Measurements from ENCODE around the gene ASPM. TPM values are rescaled to one million over a fixed set of nuclear protein-coding genes. Genes with fewer than 3 reads are reported as not detected.

ASPM gene
- total and polyA plus RNA-seq, 2 of the 4 experiments (the other 2 are of a cell fraction): 7.1 to 27.8 TPM

- POLR2A ChIA-PET (ENCODE audit: unreplicated experiment): no interaction called here
- H3K36me3 ChIP-seq (ENCODE audit: control insufficient read depth, insufficient read depth, low read length): no peaks in the 10 kb centered on the region
Measured at GRCh38 chr1:197099444-197099843, 47.0 kb downstream of the ASPM start.

More at GRCh38 chr1:197099444-197099843, 47.0 kb downstream of the ASPM start:
- no peaks in the 10 kb centered on the region for H3K9me1 ChIP-seq (ENCODE audit: insufficient read depth, low read length)
- no peak overlapping the region for H3K9ac ChIP-seq (ENCODE audit: low read depth, low read length)
- no peak overlapping the region for H4K8ac ChIP-seq (ENCODE audit: low read depth in 2 of 2, low read length in 2 of 2)
- no peak overlapping the region for H3K27ac ChIP-seq (ENCODE audit: insufficient read depth, low read length)
- H3K4me1 ChIP-seq (ENCODE audit: control insufficient read depth, insufficient read depth, low read length): 0 out of 2 replicates have a peak, but pooled peaks cover 1% of the 10 kb centered on the region
- dilution Hi-C loops (cut with HindIII; ENCODE audit: low sequenced_read_pairs, unreplicated experiment): no loop called here
- H2BK15ac ChIP-seq (ENCODE audit: low read depth, low read length): no peak overlapping the region
- H3K18ac ChIP-seq (ENCODE audit: low read depth, low read length): no peak overlapping the region
- no peak overlapping the region for H2AK9ac ChIP-seq (replicated peaks; ENCODE audit: low read depth, low read length, poor library complexity)
- ATAC-seq (ENCODE audit: low read depth) (no peak), DNase-seq (no peak)
- no peak overlapping the region for H2AFZ ChIP-seq (replicated peaks; ENCODE audit: low read length, poor library complexity)
- H4K91ac ChIP-seq (ENCODE audit: insufficient read depth, low read depth, low read length): no peak overlapping the region
- no peak overlapping the region for H3K56ac ChIP-seq (ENCODE audit: extremely low read depth, insufficient read depth, low read length)
- no peak overlapping the region for H3K23ac ChIP-seq (ENCODE audit: low read depth, low read length)
- no peaks in the 10 kb centered on the region for H3K9me3 ChIP-seq (ENCODE audit: control insufficient read depth, insufficient read depth, low read length)
- in situ Hi-C loops (cut with MboI; ENCODE audit: low sequenced_read_pairs): no loop called here
- peaks cover 0 to 3% of the 10 kb centered on the region in 2 experiments; a peak in 1 of 4 replicates for H3K79me1 ChIP-seq (ENCODE audit: low read depth in 1 of 2, low read length in 2 of 2)
- no peak overlapping the region for H2BK20ac ChIP-seq (ENCODE audit: low read depth, low read length)
- H4K20me1 ChIP-seq (ENCODE audit: insufficient read depth, low read length): no peaks in the 10 kb centered on the region
- BruUV-seq (replicated peaks): no TSS peak
- no peak overlapping the region for H2BK5ac ChIP-seq (ENCODE audit: low read depth, low read length, poor library complexity, severe bottlenecking)
- intact Hi-C loops (cut with micrococcal nuclease): no loop called here
- no peak overlapping the region for H2AK5ac ChIP-seq (ENCODE audit: low read depth, low read length)
- CTCF ChIA-PET: no interaction called here
- H3K27me3 ChIP-seq (ENCODE audit: control insufficient read depth, insufficient read depth, low read length): no peaks in the 10 kb centered on the region
- H4K5ac ChIP-seq (ENCODE audit: low read depth, low read length): no peak overlapping the region
- no peak overlapping the region for H3K4me3 ChIP-seq (ENCODE audit: insufficient read depth, low read depth, low read length)
- TF ChIP-seq BHLHE40 (IDR thresholded peaks at IDR 0.05; ENCODE audit: low read depth, low read length) (no peak), USF2 (IDR thresholded peaks at IDR 0.05; ENCODE audit: low read depth, low read length) (no peak), RFX5 (IDR thresholded peaks at IDR 0.05; ENCODE audit: low read depth, low read length) (no peak), MXI1 (IDR thresholded peaks at IDR 0.05; ENCODE audit: borderline replicate concordance, low read depth, low read length) (no peak), NFE2L2 (IDR thresholded peaks at IDR 0.05; ENCODE audit: low read depth, low read length) (no peak), RAD21 (IDR thresholded peaks at IDR 0.05; ENCODE audit: low read length) (no peak), MAZ (IDR thresholded peaks at IDR 0.05; ENCODE audit: borderline replicate concordance, low read depth, low read length) (no peak), FOS (IDR thresholded peaks at IDR 0.05; ENCODE audit: low read depth, low read length) (no peak), CEBPB (IDR thresholded peaks at IDR 0.05; ENCODE audit: low read depth, low read length) (no peak), ELK1 (IDR thresholded peaks at IDR 0.05; ENCODE audit: borderline replicate concordance, low read depth, low read length) (no peak), CTCF (conservative IDR thresholded peaks at IDR 0.05; ENCODE audit: low read depth, low read length) (no peak), MAFK (IDR thresholded peaks at IDR 0.05; ENCODE audit: low read depth, low read length) (no peak), RCOR1 (IDR thresholded peaks at IDR 0.05; ENCODE audit: insufficient replicate concordance, low read length) (no peak), CHD1 (IDR thresholded peaks at IDR 0.05; ENCODE audit: low read depth, low read length) (no peak), POLR2A (IDR thresholded peaks at IDR 0.05; ENCODE audit: low read depth, low read length) (no peak), SMC3 (IDR thresholded peaks at IDR 0.05; ENCODE audit: low read depth, low read length) (no peak)
- H2BK120ac ChIP-seq (ENCODE audit: low read depth, low read length): no peak overlapping the region
- H3K4ac ChIP-seq (ENCODE audit: low read depth, low read length): no peak overlapping the region
- no peak overlapping the region for H3K4me2 ChIP-seq (ENCODE audit: low read depth, low read length)
- H3K14ac ChIP-seq (replicated peaks; ENCODE audit: low read depth, low read length): no peak overlapping the region

Data from IMR-90 (cell line).